ENCODE measurements around the gene OR12D1.

OR12D1 gene

GRCh38 chr6:29465279-29465678 is 50.6 kb downstream of the OR12D1 start:
- TF ChIP-seq ZNF565 (CRISPR knock-in tag; conservative IDR thresholded peaks at IDR 0.05; ENCODE audit: low read depth) (no peak), TSHZ2 (CRISPR knock-in tag; IDR thresholded peaks at IDR 0.05) (no peak), ZFP3 (CRISPR knock-in tag; IDR thresholded peaks at IDR 0.05) (no peak), ARNTL (CRISPR knock-in tag; IDR thresholded peaks at IDR 0.05; ENCODE audit: borderline replicate concordance, low read depth) (no peak), POU6F1 (CRISPR knock-in tag; IDR thresholded peaks at IDR 0.05; ENCODE audit: borderline replicate concordance, low read depth) (no peak)
- no peak for ATAC-seq

GRCh38 chr6:29465801-29466200 is 51.1 kb downstream of the OR12D1 start:
- ATAC-seq, result no peak
- no peak for TF ChIP-seq OSR1 (CRISPR knock-in tag; IDR thresholded peaks at IDR 0.05)
- TF ChIP-seq ARNTL (CRISPR knock-in tag; IDR thresholded peaks at IDR 0.05; ENCODE audit: borderline replicate concordance, low read depth), result no peak
- TF ChIP-seq TCF4 (CRISPR knock-in tag; IDR thresholded peaks at IDR 0.05; ENCODE audit: borderline replicate concordance), result no peak
- no peak for TF ChIP-seq ISL1 (CRISPR knock-in tag; IDR thresholded peaks at IDR 0.05)
- no peak for TF ChIP-seq RARB (CRISPR knock-in tag; IDR thresholded peaks at IDR 0.05)
- no peak for TF ChIP-seq PATZ1 (CRISPR knock-in tag; IDR thresholded peaks at IDR 0.05; ENCODE audit: borderline replicate concordance)
- no peak for TF ChIP-seq ZNF70 (CRISPR knock-in tag; IDR thresholded peaks at IDR 0.05)
- TF ChIP-seq ZC3H10 (CRISPR knock-in tag; IDR thresholded peaks at IDR 0.05), result no peak
- TF ChIP-seq ZNF565 (CRISPR knock-in tag; conservative IDR thresholded peaks at IDR 0.05; ENCODE audit: low read depth), result no peak
- TF ChIP-seq CSRNP3 (CRISPR knock-in tag; IDR thresholded peaks at IDR 0.05), result no peak
- TF ChIP-seq TSHZ2 (CRISPR knock-in tag; IDR thresholded peaks at IDR 0.05), result no peak
- TF ChIP-seq ESRRG (CRISPR knock-in tag; IDR thresholded peaks at IDR 0.05), result no peak
- no peak for TF ChIP-seq BACH2 (CRISPR knock-in tag; IDR thresholded peaks at IDR 0.05; ENCODE audit: borderline replicate concordance)
- TF ChIP-seq CREB5 (CRISPR knock-in tag; IDR thresholded peaks at IDR 0.05; ENCODE audit: low read depth), result no peak
- TF ChIP-seq ZNF8 (CRISPR knock-in tag; IDR thresholded peaks at IDR 0.05), result no peak
- no peak for TF ChIP-seq ZFP3 (CRISPR knock-in tag; IDR thresholded peaks at IDR 0.05)
- no peak for TF ChIP-seq PPARA (CRISPR knock-in tag; IDR thresholded peaks at IDR 0.05; ENCODE audit: borderline replicate concordance)
- TF ChIP-seq GLIS3 (CRISPR knock-in tag; IDR thresholded peaks at IDR 0.05), result no peak

Data from SK-N-SH treated with all-trans-retinoic acid at 6 μM for 48 hours (cell line).